Measurements from ENCODE around the gene HOXB1.
A peak's percentile ranks its signal among the peaks of the same experiment; 100 is the strongest.
"Not testable (repeated sequence)": the region's sequence is repeated elsewhere in the genome, so short reads cannot be mapped to it uniquely, and the experiment has no call there.

The HOXB1 gene

DNA sequence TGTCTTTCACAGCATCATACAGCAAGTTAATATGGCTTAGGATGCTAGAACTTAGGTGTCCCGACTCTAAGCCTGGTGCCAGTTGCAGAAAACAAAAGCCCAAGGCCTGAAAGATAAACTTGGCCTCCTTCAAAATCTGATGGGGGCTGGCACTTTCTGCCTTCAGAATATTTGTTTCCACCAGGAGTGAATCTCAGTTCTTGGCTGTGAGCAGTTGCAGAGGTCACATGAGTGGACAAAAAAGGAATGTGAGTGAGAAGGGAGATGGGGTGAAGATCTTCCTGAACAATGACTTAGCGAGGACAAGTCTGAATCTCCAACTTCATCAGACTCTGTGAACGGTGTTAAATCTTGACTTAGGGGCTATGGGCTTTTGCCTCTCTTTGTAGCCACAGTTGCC, 46.6 kb downstream of the HOXB1 start:
- peak; percentile 28 for DNase-seq
- H3K4me3 ChIP-seq (ENCODE audit: low read depth, low read length): no peak overlapping the region
- in situ Hi-C loops (cut with HindIII; ENCODE audit: low pct_ligation_motif_present, low sequenced_read_pairs): no loop called here

DNA sequence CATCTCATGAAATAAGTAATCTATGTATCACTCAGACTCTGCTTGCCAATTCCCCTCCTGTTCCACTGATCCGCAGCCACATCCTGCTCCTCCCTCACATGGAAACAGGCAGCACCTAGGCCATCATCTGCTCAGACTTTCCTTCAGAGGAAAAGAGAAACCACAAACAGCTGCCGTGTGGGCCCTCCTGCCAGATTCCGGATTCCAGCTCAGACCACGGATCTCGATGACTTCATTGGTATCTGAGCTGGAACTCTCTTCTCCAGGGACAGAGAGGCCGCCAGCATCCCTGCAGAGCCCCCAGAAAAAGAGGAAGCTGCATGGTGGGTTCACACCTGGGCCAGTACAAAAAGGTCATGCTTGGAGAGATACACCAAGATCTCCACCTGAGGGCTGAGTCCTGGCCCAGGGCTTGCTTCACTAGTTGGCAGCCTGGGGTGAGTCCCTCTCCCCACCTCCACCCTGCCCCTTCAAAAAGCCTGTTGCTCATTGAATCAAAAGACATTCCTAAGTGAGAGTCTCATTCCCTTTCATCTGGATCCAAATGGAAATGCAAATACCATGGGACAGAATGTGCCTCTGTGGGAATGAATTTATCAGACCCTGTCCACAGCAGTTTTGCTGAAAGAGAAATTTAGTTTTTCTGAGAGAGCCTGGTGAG, 47.2 kb downstream of the HOXB1 start:
- H3K27ac ChIP-seq: peak overlapping the region; percentile 81

More for the DNA sequence above, 46.6 kb downstream of the HOXB1 start:
- H3K27ac ChIP-seq: peak overlapping the region; percentile 81
- H3K27me3 ChIP-seq (replicated peaks): no peaks in the 10 kb centered on the region
- no peaks in the 10 kb centered on the region for H3K36me3 ChIP-seq (replicated peaks)
- TF ChIP-seq, protein P1, sequence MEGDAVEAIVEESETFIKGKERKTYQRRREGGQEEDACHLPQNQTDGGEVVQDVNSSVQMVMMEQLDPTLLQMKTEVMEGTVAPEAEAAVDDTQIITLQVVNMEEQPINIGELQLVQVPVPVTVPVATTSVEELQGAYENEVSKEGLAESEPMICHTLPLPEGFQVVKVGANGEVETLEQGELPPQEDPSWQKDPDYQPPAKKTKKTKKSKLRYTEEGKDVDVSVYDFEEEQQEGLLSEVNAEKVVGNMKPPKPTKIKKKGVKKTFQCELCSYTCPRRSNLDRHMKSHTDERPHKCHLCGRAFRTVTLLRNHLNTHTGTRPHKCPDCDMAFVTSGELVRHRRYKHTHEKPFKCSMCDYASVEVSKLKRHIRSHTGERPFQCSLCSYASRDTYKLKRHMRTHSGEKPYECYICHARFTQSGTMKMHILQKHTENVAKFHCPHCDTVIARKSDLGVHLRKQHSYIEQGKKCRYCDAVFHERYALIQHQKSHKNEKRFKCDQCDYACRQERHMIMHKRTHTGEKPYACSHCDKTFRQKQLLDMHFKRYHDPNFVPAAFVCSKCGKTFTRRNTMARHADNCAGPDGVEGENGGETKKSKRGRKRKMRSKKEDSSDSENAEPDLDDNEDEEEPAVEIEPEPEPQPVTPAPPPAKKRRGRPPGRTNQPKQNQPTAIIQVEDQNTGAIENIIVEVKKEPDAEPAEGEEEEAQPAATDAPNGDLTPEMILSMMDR (IDR thresholded peaks at IDR 0.05; ENCODE audit: low read depth, low read length, missing control alignments): no peak

DNA sequence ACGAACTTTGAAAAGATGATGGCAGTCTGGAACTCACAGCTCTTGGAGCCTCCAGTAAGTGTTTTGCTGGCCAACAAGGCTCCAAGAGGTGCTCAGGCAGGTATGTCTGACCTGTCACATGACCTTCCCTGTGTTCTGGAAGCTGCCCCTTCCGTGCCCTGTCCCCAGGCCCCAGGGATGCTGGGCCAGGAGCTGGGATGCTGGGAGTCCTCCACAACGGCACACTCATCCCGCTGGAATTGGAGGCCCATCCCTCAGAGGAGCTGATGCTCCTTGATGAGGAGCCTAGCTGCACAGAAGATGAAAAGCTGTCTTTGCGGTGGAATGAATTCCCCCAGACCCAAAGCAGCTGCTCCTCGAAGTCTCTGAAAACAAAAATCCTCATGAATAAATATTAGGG, 47.8 kb downstream of the HOXB1 start:
- no peaks in the 10 kb centered on the region for H3K36me3 ChIP-seq (replicated peaks)
- H3K4me3 ChIP-seq (ENCODE audit: low read depth, low read length): no peak overlapping the region
- H3K27me3 ChIP-seq (replicated peaks): no peaks in the 10 kb centered on the region
- no peak for DNase-seq
- TF ChIP-seq, protein P1 (IDR thresholded peaks at IDR 0.05; ENCODE audit: low read depth, low read length, missing control alignments): no peak
- peak overlapping the region; percentile 81 for H3K27ac ChIP-seq
- in situ Hi-C loops (cut with HindIII; ENCODE audit: low pct_ligation_motif_present, low sequenced_read_pairs): no loop called here

More for the DNA sequence above, 47.2 kb downstream of the HOXB1 start:
- in situ Hi-C loops (cut with HindIII; ENCODE audit: low pct_ligation_motif_present, low sequenced_read_pairs): no loop called here
- H3K27me3 ChIP-seq (replicated peaks): no peaks in the 10 kb centered on the region
- no peaks in the 10 kb centered on the region for H3K36me3 ChIP-seq (replicated peaks)
- TF ChIP-seq, protein P1 (IDR thresholded peaks at IDR 0.05; ENCODE audit: low read depth, low read length, missing control alignments): no peak
- DNase-seq: peak; percentile 92
- no peak overlapping the region for H3K4me3 ChIP-seq (ENCODE audit: low read depth, low read length)

DNA sequence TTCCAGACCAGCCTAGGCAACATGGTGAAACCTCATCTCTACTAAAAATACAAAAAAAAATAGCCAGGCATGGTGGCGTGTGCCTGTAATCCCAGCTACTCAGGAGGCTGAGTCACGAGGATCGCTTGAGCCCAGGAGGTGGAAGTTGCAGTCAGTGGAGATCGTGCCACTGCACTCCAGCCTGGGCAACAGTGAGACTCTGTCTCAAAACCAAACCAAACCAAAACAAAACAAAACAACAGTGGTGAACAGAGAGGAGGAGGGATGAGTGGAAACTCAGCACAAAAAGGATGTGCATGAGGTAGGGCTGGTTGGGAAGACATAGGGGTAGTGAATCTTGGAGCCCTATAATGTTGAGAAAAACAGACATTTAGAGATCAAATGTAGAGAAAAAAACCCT, 48.5 kb downstream of the HOXB1 start:
- DNase-seq: peak; percentile 33
- H3K27me3 ChIP-seq (replicated peaks); in situ Hi-C loops (cut with HindIII; ENCODE audit: low pct_ligation_motif_present, low sequenced_read_pairs); H3K4me3 ChIP-seq (ENCODE audit: low read depth, low read length); H3K36me3 ChIP-seq (replicated peaks): not testable (repeated sequence)
- H3K27ac ChIP-seq: peak overlapping the region; percentile 81

DNA sequence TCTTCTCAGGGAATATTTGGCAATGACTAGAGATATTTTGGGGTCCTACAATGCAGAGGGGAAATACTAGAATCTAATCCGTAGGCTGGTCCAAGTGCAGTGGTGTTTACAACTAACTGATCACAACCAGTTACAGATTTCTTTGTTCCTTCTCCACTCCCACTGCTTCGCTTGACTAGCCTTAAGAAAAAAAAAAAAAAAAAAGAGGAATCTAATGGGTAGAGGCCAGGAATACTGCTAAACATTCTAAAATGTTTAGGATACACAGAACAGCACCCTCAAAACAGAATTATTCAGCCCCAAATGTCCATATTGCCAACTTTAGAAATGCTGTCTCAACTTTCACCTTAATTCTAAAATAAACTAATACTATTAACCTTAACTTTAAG, 51.8 kb downstream of the HOXB1 start:
- H3K36me3 ChIP-seq (replicated peaks): no peaks in the 10 kb centered on the region
- H3K4me3 ChIP-seq (ENCODE audit: low read depth, low read length): no peak overlapping the region
- TF ChIP-seq, protein P1 (IDR thresholded peaks at IDR 0.05; ENCODE audit: low read depth, low read length, missing control alignments): no peak
- no peak overlapping the region for H3K27ac ChIP-seq
- in situ Hi-C loops (cut with HindIII; ENCODE audit: low pct_ligation_motif_present, low sequenced_read_pairs): no loop called here
- no peaks in the 10 kb centered on the region for H3K27me3 ChIP-seq (replicated peaks)
- DNase-seq: no peak

Data from brain microvascular endothelial cell (primary cell).